GM12878 (cell line): ENCODE results near the gene TDRD9. TPM values are rescaled to one million over a fixed set of nuclear protein-coding genes. Genes with fewer than 3 reads are reported as not detected.

Experiments used
- ATAC-seq: fragments of 200-7000 bp; cut with Tn5 transposase; 3 replicates; pipeline ENCODE4 v1.9.1; 2020; ENCODE audit warnings: mild to moderate bottlenecking, moderate library complexity
- BruUV-seq: library from RNA; stranded (reverse); fragments of 400-500 nt; replicated peaks from 2 replicates; lab custom pipeline; 2021; lab: Mats Ljungman, UMichigan
- CTCF ChIA-PET: fragments of 300-600 bp; sonication (Branson Sonifier 250); formaldehyde crosslinking; extraction: SDS; loops from one replicate; lab custom pipeline; 2021; ENCODE audit warnings: inconsistent platforms; lab: Yijun Ruan, JAX
- POLR2A ChIA-PET: fragments of 350-600 bp; formaldehyde crosslinking; extraction: SDS; loops from one replicate; lab custom pipeline; 2021; ENCODE audit warnings: inconsistent platforms; lab: Charles Lee
- RAD21 ChIA-PET: fragments of 300-600 bp; sonication (Branson Sonifier 250); formaldehyde crosslinking; loops from one replicate; lab custom pipeline; 2023; ENCODE audit warnings: antibody characterized with exemption; ENCODE audit not compliant: unreplicated experiment; lab: Charles Lee
- SMC1A ChIA-PET: fragments of 300-600 bp; sonication (Branson Sonifier 250); formaldehyde crosslinking; loops from one replicate; lab custom pipeline; 2023; ENCODE audit not compliant: unreplicated experiment, uncharacterized antibody; lab: Charles Lee
- DNase-seq: peaks from one replicate; pipeline ENCODE4 v3.0.0-alpha.2; 2011; ENCODE audit warnings: low read depth, low spot score
- FAIRE-seq: peaks from 3 replicates; lab custom pipeline; 2011; peaks lifted over from hg19 to GRCh38; lab: Jason Lieb, UNC
- H2AFZ ChIP-seq: 2 replicates; pipeline ENCODE4 v1.6.0; 2011; ENCODE audit warnings: low read depth, low read length, control low read depth; ENCODE audit not compliant: control insufficient read depth
- H3K27ac ChIP-seq: 2 replicates; pipeline ENCODE4 v1.5.1; 2011; ENCODE audit warnings: control low read depth; ENCODE audit not compliant: control insufficient read depth, insufficient read depth
- H3K27me3 ChIP-seq, 2 experiments: replicated peaks in 1 of 2; 2 replicates each; pipeline versions ENCODE4 v1.6.0 to v1.6.1; 2011; ENCODE audit warnings: low read length in 1 of 2; ENCODE audit not compliant: control insufficient read depth in 2 of 2, insufficient read depth in 2 of 2
- H3K36me3 ChIP-seq, 2 experiments: 2 replicates each; pipeline ENCODE4 v1.5.1; 2011; ENCODE audit warnings: low read length in 1 of 2; ENCODE audit not compliant: control insufficient read depth in 2 of 2, insufficient read depth in 2 of 2
- H3K4me1 ChIP-seq: 2 replicates; pipeline ENCODE4 v1.6.1; 2011; ENCODE audit warnings: mild to moderate bottlenecking, low read length, moderate library complexity, mixed read lengths; ENCODE audit not compliant: control insufficient read depth, insufficient read depth
- H3K4me2 ChIP-seq: 2 replicates; pipeline ENCODE4 v1.6.0; 2011; ENCODE audit warnings: control low read depth; ENCODE audit not compliant: control insufficient read depth, insufficient read depth
- H3K4me3 ChIP-seq: fragments of 200-600 bp; sonication (generic); 2 replicates; pipeline ENCODE4 v1.5.1; 2016
- H3K79me2 ChIP-seq: 2 replicates; pipeline ENCODE4 v1.6.0; 2011; ENCODE audit warnings: low read length; ENCODE audit not compliant: control insufficient read depth, insufficient read depth
- H3K9ac ChIP-seq: 2 replicates; pipeline ENCODE4 v1.8.0; 2011; ENCODE audit warnings: low read length, control low read depth, mixed read lengths; ENCODE audit not compliant: control insufficient read depth, insufficient read depth
- H3K9me3 ChIP-seq: replicated peaks from 3 replicates; pipeline ENCODE4 v1.5.1; 2011; ENCODE audit warnings: mild to moderate bottlenecking, low read length; ENCODE audit not compliant: control insufficient read depth, insufficient read depth
- H4K20me1 ChIP-seq: 2 replicates; pipeline ENCODE4 v1.6.0; 2011; ENCODE audit not compliant: control insufficient read depth, insufficient read depth
- EP300 ChIP-seq, 2 experiments: fragments of 150-350 bp in 1 of 2; IDR thresholded peaks; 2 replicates each; pipeline ENCODE4 v1.6.1; 2011 to 2012; ENCODE audit warnings: low read depth in 2 of 2, low read length in 2 of 2, borderline replicate concordance in 1 of 2, improper control_type of control experiment in 1 of 2, inconsistent platforms in 1 of 2; ENCODE audit not compliant: control insufficient read depth in 1 of 2
- KAT2A ChIP-seq: conservative IDR thresholded peaks from 2 replicates; pipeline ENCODE4 v1.6.1; 2011; ENCODE audit warnings: low read depth, low read length; ENCODE audit not compliant: control insufficient read depth
- MEF2A ChIP-seq: IDR thresholded peaks from 2 replicates; pipeline ENCODE4 v1.6.1; 2011; ENCODE audit warnings: low read depth, mild to moderate bottlenecking, low read length, moderate library complexity; ENCODE audit not compliant: insufficient read depth
- SP1 ChIP-seq: IDR thresholded peaks from one replicate; pipeline ENCODE4 v1.6.1; 2011; ENCODE audit warnings: low read depth, low read length
- YY1 ChIP-seq: IDR thresholded peaks from 2 replicates; pipeline ENCODE4 v1.6.1; 2011; ENCODE audit warnings: low read depth, mild to moderate bottlenecking, low read length
- ZNF384 ChIP-seq: IDR thresholded peaks from 2 replicates; pipeline ENCODE4 v1.6.1; 2012; ENCODE audit warnings: low read depth, mild to moderate bottlenecking, low read length, improper control_type of control experiment, borderline replicate concordance
- WGBS: methylation state at CpG from one replicate; pipeline ENCODE4 v1.1.6; 2016; ENCODE audit warnings: low lambda C conversion rate; ENCODE audit not compliant: insufficient replicate concordance, insufficient coverage; ENCODE audit errors: missing lambda C conversion rate; 5-methylcytosine and 5-hydroxymethylcytosine counted together
- in situ Hi-C: fragments of 300-500 bp; cut with MboI; formaldehyde crosslinking; loops from 9 replicates; pipeline ENCODE4 v1.14.3; 2018; ENCODE audit warnings: mixed read lengths
- intact Hi-C: fragments of 100-400 bp; cut with micrococcal nuclease; formaldehyde crosslinking; loops from one replicate; pipeline ENCODE4 v1.14.2; 2022; ENCODE audit not compliant: unreplicated experiment
- polyA plus RNA-seq, 11 experiments: library from polyadenylated mRNA; depleted of rRNA in 4 of 11; unstranded in 6 of 11; stranded (reverse) in 5 of 11; fragments of >200 nt; fragmentation: Nextera tagmentation in 4 of 11; fragmentation: Illumina TruSeq in 1 of 11; extraction: Ambion mirVana in 4 of 11; extraction: Trizol in 1 of 11; gene quantifications; 1 replicate in 1 of 11; 2 replicates in 10 of 11; pipeline versions ENCODE4 v1.2.1 to v1.2.3, GENCODE V29; 2011 to 2016; ENCODE audit warnings: inconsistent platforms in 2 of 11, missing spikeins in 2 of 11, low read depth in 1 of 11
- small RNA-seq: library from RNA; depleted of rRNA; stranded (forward); fragments of <200 nt; gene quantifications from one replicate; pipeline ENCODE3, GENCODE V24; 2014
- total RNA-seq, 4 experiments: library from RNA; depleted of rRNA in 3 of 4; stranded (reverse); fragments of >200 nt in 3 of 4; fragmentation: Illumina TruSeq in 1 of 4; extraction: Trizol in 1 of 4; gene quantifications; 2 replicates each; pipeline versions ENCODE4 v1.2.1 to v1.2.3, GENCODE V29; 2013 to 2021
- TF ChIP-seq, protein P1 (sequence below): fragments of 450-650 bp; IDR thresholded peaks from 2 replicates; pipeline ENCODE4 v1.6.1; 2016; ENCODE audit warnings: mild to moderate bottlenecking

Gene TDRD9
- total and polyA plus RNA-seq, 10 of the 15 experiments (the other 5 are each of a cell fraction or from before 2014, with no cell fraction given): 0.12 TPM; not detected in 9

DNA sequence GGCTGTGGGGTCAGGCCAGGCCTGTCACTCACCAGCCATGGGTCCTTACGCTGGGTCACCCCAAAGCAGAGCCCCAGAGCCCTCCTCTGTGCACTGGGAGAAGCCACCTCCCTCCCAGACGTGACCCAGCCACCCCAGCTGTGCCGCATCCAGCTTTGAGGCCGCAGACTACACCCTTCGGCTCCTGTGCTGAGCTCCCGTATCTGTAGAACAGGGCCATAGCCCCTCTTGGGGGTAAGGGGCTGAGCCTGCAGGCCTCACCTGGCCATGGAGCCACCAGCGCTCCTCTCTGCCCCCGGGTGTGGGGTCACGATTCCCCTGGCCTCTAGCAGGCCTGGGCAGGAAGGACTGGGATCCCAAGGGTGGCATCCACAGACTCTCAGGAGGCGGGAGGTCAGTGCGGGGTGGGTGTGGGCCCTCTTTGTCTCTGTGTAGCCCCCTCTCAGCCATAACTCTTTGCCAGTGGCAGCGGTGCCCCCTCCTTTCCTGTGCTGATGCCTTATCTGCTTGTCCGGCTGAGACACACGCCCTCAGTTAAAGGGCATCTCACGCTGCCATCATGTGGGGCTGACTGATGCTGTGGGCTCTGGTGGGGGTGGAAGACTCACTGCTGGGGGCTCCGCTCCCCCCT, 173.5 kb downstream of the TDRD9 start:
- FAIRE-seq: no peak
- ATAC-seq: no peak
- in situ Hi-C loops: no loop called here
- WGBS: 34% methylated on average over 16 of the region's 16 CpGs
- Histone ChIP-seq H3K4me3 (no peak overlapping the region), H2AFZ (no peak overlapping the region), H3K4me1 (no peaks in the 10 kb centered on the region), H3K27me3 (0 out of 4 replicates have a peak, but pooled peaks cover 0 to 1% of the 10 kb centered on the region in 2 experiments), H3K79me2 (no peaks in the 10 kb centered on the region), H3K9me3 (no peaks in the 10 kb centered on the region), H4K20me1 (no peaks in the 10 kb centered on the region), H3K36me3 (no peaks in the 10 kb centered on the region), H3K9ac (no peak overlapping the region), H3K27ac (no peak overlapping the region), H3K4me2 (no peak overlapping the region)
- DNase-seq: no peak
- POLR2A ChIA-PET: no interaction called here
- CTCF ChIA-PET: no interaction called here
- RAD21 ChIA-PET: no interaction called here
- TF ChIP-seq YY1 (no peak), KAT2A (no peak), ZNF384 (no peak), EP300 (IDR thresholded peaks at IDR 0.05; ENCODE audit: borderline replicate concordance in 1 of 2, control insufficient read depth in 1 of 2, low read depth in 2 of 2, low read length in 2 of 2) (no peak), SP1 (no peak), MEF2A (no peak)
- TF ChIP-seq, protein P1, sequence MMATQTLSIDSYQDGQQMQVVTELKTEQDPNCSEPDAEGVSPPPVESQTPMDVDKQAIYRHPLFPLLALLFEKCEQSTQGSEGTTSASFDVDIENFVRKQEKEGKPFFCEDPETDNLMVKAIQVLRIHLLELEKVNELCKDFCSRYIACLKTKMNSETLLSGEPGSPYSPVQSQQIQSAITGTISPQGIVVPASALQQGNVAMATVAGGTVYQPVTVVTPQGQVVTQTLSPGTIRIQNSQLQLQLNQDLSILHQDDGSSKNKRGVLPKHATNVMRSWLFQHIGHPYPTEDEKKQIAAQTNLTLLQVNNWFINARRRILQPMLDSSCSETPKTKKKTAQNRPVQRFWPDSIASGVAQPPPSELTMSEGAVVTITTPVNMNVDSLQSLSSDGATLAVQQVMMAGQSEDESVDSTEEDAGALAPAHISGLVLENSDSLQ: no peak
- no TSS peak for BruUV-seq
- intact Hi-C loops: no loop called here
- SMC1A ChIA-PET: no interaction called here

Small RNA genes lying within 50 kb of the gene (small RNA-seq; reads per million reads assigned to genes)
- not detected for gene RN7SL634P

Other genes with a start within 250 kb of the TDRD9 start
- gene XRCC3, start 213.0 kb upstream of the TDRD9 start, total RNA-seq (2014; rRNA removed): 48.2 and 50.9 TPM in 2 replicates
- gene XRCC3, start 213.0 kb upstream of the TDRD9 start, total RNA-seq (2014; rRNA removed; fragmentation: Illumina TruSeq; extraction: Trizol): 24.1 and 28.6 TPM in 2 replicates
- gene XRCC3, start 213.0 kb upstream of the TDRD9 start, total RNA-seq (2021): 35.8 and 44.8 TPM in 2 replicates
- 19.0 and 25.6 TPM in 2 replicates for gene XRCC3, start 213.0 kb upstream of the TDRD9 start, polyA plus RNA-seq (2011; rRNA removed)
- gene XRCC3, start 213.0 kb upstream of the TDRD9 start, polyA plus RNA-seq (2014; fragmentation: Illumina TruSeq; extraction: Trizol): 52.0 and 55.3 TPM in 2 replicates
- gene XRCC3, start 213.0 kb upstream of the TDRD9 start, polyA plus RNA-seq (2014; fragmentation: Nextera tagmentation; extraction: Ambion mirVana): under 1 TPM; 0.37 to 0.60 TPM
- gene XRCC3, start 213.0 kb upstream of the TDRD9 start, polyA plus RNA-seq (2014; rRNA removed): 40.9 and 45.1 TPM in 2 replicates
- 10 to 100 TPM; 24.2 to 25.0 TPM for gene XRCC3, start 213.0 kb upstream of the TDRD9 start, polyA plus RNA-seq (2016; fragmentation: Nextera tagmentation; extraction: Ambion mirVana)
- 12.1 and 13.4 TPM in 2 replicates for gene ZFYVE21, start 212.6 kb upstream of the TDRD9 start, total RNA-seq (2014; rRNA removed)
- 8.3 and 9.3 TPM in 2 replicates for gene ZFYVE21, start 212.6 kb upstream of the TDRD9 start, total RNA-seq (2014; rRNA removed; fragmentation: Illumina TruSeq; extraction: Trizol)
- gene ZFYVE21, start 212.6 kb upstream of the TDRD9 start, total RNA-seq (2021): 12.1 and 16.9 TPM in 2 replicates
- gene ZFYVE21, start 212.6 kb upstream of the TDRD9 start, polyA plus RNA-seq (2011; rRNA removed): 17.4 and 21.7 TPM in 2 replicates
- gene ZFYVE21, start 212.6 kb upstream of the TDRD9 start, polyA plus RNA-seq (2014; fragmentation: Illumina TruSeq; extraction: Trizol): 7.9 and 9.1 TPM in 2 replicates
- 1 to 10 TPM in 1 of 2 experiments, under 1 TPM in 1; 0.79 to 3.1 TPM for gene ZFYVE21, start 212.6 kb upstream of the TDRD9 start, polyA plus RNA-seq (2014; fragmentation: Nextera tagmentation; extraction: Ambion mirVana)
- 20.6 and 21.8 TPM in 2 replicates for gene ZFYVE21, start 212.6 kb upstream of the TDRD9 start, polyA plus RNA-seq (2014; rRNA removed)
- 10 to 100 TPM; 15.5 to 20.7 TPM for gene ZFYVE21, start 212.6 kb upstream of the TDRD9 start, polyA plus RNA-seq (2016; fragmentation: Nextera tagmentation; extraction: Ambion mirVana)
- gene PPP1R13B, start 80.9 kb upstream of the TDRD9 start, total RNA-seq (2014; rRNA removed): 3.3 and 3.5 TPM in 2 replicates
- 3.0 and 3.1 TPM in 2 replicates for gene PPP1R13B, start 80.9 kb upstream of the TDRD9 start, total RNA-seq (2014; rRNA removed; fragmentation: Illumina TruSeq; extraction: Trizol)
- gene PPP1R13B, start 80.9 kb upstream of the TDRD9 start, total RNA-seq (2021): 7.3 and 8.7 TPM in 2 replicates
- 2.6 and 3.7 TPM in 2 replicates for gene PPP1R13B, start 80.9 kb upstream of the TDRD9 start, polyA plus RNA-seq (2011; rRNA removed)
- gene PPP1R13B, start 80.9 kb upstream of the TDRD9 start, polyA plus RNA-seq (2014; fragmentation: Illumina TruSeq; extraction: Trizol): 2.0 and 3.3 TPM in 2 replicates
- gene PPP1R13B, start 80.9 kb upstream of the TDRD9 start, polyA plus RNA-seq (2014; fragmentation: Nextera tagmentation; extraction: Ambion mirVana): under 1 TPM; 0.16 to 0.40 TPM
- 4.4 and 8.1 TPM in 2 replicates for gene PPP1R13B, start 80.9 kb upstream of the TDRD9 start, polyA plus RNA-seq (2014; rRNA removed)
- 1 to 10 TPM in 1 of 2 experiments, under 1 TPM in 1; 0.89 to 1.3 TPM for gene PPP1R13B, start 80.9 kb upstream of the TDRD9 start, polyA plus RNA-seq (2016; fragmentation: Nextera tagmentation; extraction: Ambion mirVana)
- gene RD3L, start 14.1 kb downstream of the TDRD9 start, total RNA-seq (2014; rRNA removed): not detected in 2 replicates
- gene RD3L, start 14.1 kb downstream of the TDRD9 start, total RNA-seq (2014; rRNA removed; fragmentation: Illumina TruSeq; extraction: Trizol): not detected in 2 replicates
- not detected in 2 replicates for gene RD3L, start 14.1 kb downstream of the TDRD9 start, total RNA-seq (2021)
- gene RD3L, start 14.1 kb downstream of the TDRD9 start, polyA plus RNA-seq (2011; rRNA removed): not detected in 2 replicates
- gene RD3L, start 14.1 kb downstream of the TDRD9 start, polyA plus RNA-seq (2014; fragmentation: Illumina TruSeq; extraction: Trizol): not detected in 2 replicates
- not detected for gene RD3L, start 14.1 kb downstream of the TDRD9 start, polyA plus RNA-seq (2014; fragmentation: Nextera tagmentation; extraction: Ambion mirVana)
- not detected in 2 replicates for gene RD3L, start 14.1 kb downstream of the TDRD9 start, polyA plus RNA-seq (2014; rRNA removed)
- gene RD3L, start 14.1 kb downstream of the TDRD9 start, polyA plus RNA-seq (2016; fragmentation: Nextera tagmentation; extraction: Ambion mirVana): not detected
- gene ASPG, start 157.2 kb downstream of the TDRD9 start, total RNA-seq (2014; rRNA removed): not detected in 2 replicates
- not detected in 2 replicates for gene ASPG, start 157.2 kb downstream of the TDRD9 start, total RNA-seq (2014; rRNA removed; fragmentation: Illumina TruSeq; extraction: Trizol)
- 0.29 TPM in 1 of 2 replicates, not detected in the other for gene ASPG, start 157.2 kb downstream of the TDRD9 start, total RNA-seq (2021)
- gene ASPG, start 157.2 kb downstream of the TDRD9 start, polyA plus RNA-seq (2011; rRNA removed): not detected in 2 replicates
- not detected in 2 replicates for gene ASPG, start 157.2 kb downstream of the TDRD9 start, polyA plus RNA-seq (2014; fragmentation: Illumina TruSeq; extraction: Trizol)
- gene ASPG, start 157.2 kb downstream of the TDRD9 start, polyA plus RNA-seq (2014; fragmentation: Nextera tagmentation; extraction: Ambion mirVana): not detected
- not detected in 2 replicates for gene ASPG, start 157.2 kb downstream of the TDRD9 start, polyA plus RNA-seq (2014; rRNA removed)
- gene ASPG, start 157.2 kb downstream of the TDRD9 start, polyA plus RNA-seq (2016; fragmentation: Nextera tagmentation; extraction: Ambion mirVana): not detected
- gene KIF26A, start 210.1 kb downstream of the TDRD9 start, total RNA-seq (2014; rRNA removed): not detected in 2 replicates
- not detected in 2 replicates for gene KIF26A, start 210.1 kb downstream of the TDRD9 start, total RNA-seq (2014; rRNA removed; fragmentation: Illumina TruSeq; extraction: Trizol)
- 0.05 TPM in 1 of 2 replicates, not detected in the other for gene KIF26A, start 210.1 kb downstream of the TDRD9 start, total RNA-seq (2021)
- gene KIF26A, start 210.1 kb downstream of the TDRD9 start, polyA plus RNA-seq (2011; rRNA removed): not detected in 2 replicates
- not detected in 2 replicates for gene KIF26A, start 210.1 kb downstream of the TDRD9 start, polyA plus RNA-seq (2014; fragmentation: Illumina TruSeq; extraction: Trizol)
- not detected for gene KIF26A, start 210.1 kb downstream of the TDRD9 start, polyA plus RNA-seq (2014; fragmentation: Nextera tagmentation; extraction: Ambion mirVana)
- gene KIF26A, start 210.1 kb downstream of the TDRD9 start, polyA plus RNA-seq (2014; rRNA removed): not detected in 2 replicates
- not detected for gene KIF26A, start 210.1 kb downstream of the TDRD9 start, polyA plus RNA-seq (2016; fragmentation: Nextera tagmentation; extraction: Ambion mirVana)